Loucy (cell line): ENCODE measurements around the gene RPRM.

ENCODE experiments used
- H2AFZ ChIP-seq: fragments of 200-600 bp; sonication (generic); 2 replicates; pipeline ENCODE4 v1.6.0; 2016; ENCODE audit warnings: antibody characterized with exemption, mild to moderate bottlenecking, low read length, moderate library complexity
- H3F3A ChIP-seq: fragments of 200-600 bp; 2 replicates; pipeline ENCODE4 v1.6.0; 2016; ENCODE audit warnings: antibody characterized with exemption, low read depth, mild to moderate bottlenecking
- H3K27me3 ChIP-seq: fragments of 200-600 bp; sonication (generic); 2 replicates; pipeline ENCODE4 v1.6.1; 2014; ENCODE audit warnings: low read length, mild to moderate bottlenecking; ENCODE audit not compliant: insufficient read depth, poor library complexity, severe bottlenecking
- H3K36me3 ChIP-seq: fragments of 200-600 bp; sonication (generic); 2 replicates; pipeline ENCODE4 v1.6.1; 2016; ENCODE audit warnings: low read length; ENCODE audit not compliant: insufficient read depth
- H3K4me1 ChIP-seq: fragments of 200-600 bp; sonication (generic); 2 replicates; pipeline ENCODE4 v1.5.1; 2014; ENCODE audit warnings: low read length, mild to moderate bottlenecking; ENCODE audit not compliant: insufficient read depth, poor library complexity, severe bottlenecking
- H3K4me2 ChIP-seq: fragments of 200-600 bp; sonication (generic); 2 replicates; pipeline ENCODE4 v1.6.0; 2014; ENCODE audit warnings: antibody characterized with exemption, low read length, low read depth, mild to moderate bottlenecking; ENCODE audit not compliant: poor library complexity, severe bottlenecking
- H3K4me3 ChIP-seq: fragments of 200-600 bp; sonication (generic); 2 replicates; pipeline ENCODE4 v1.5.1; 2014; ENCODE audit warnings: low read length, mild to moderate bottlenecking, mixed read lengths; ENCODE audit not compliant: poor library complexity, severe bottlenecking
- H3K79me2 ChIP-seq: fragments of 200-600 bp; sonication (generic); 2 replicates; pipeline ENCODE4 v1.6.1; 2014; ENCODE audit warnings: low read length; ENCODE audit not compliant: insufficient read depth
- H3K9ac ChIP-seq: fragments of 200-600 bp; sonication (generic); 2 replicates; pipeline ENCODE4 v1.6.0; 2014; ENCODE audit warnings: mild to moderate bottlenecking, low read depth, low read length, moderate library complexity; ENCODE audit not compliant: poor library complexity, severe bottlenecking
- H3K9me2 ChIP-seq: fragments of 200-600 bp; sonication (generic); replicated peaks from 2 replicates; pipeline ENCODE4 v1.6.1; 2016; ENCODE audit warnings: low read depth, low read length, mixed read lengths
- H3K9me3 ChIP-seq: fragments of 200-600 bp; sonication (generic); 2 replicates; pipeline ENCODE4 v1.6.1; 2014; ENCODE audit warnings: mild to moderate bottlenecking, antibody characterized with exemption, low read length, low read depth; ENCODE audit not compliant: insufficient read depth
- H4K20me1 ChIP-seq: fragments of 200-600 bp; sonication (generic); 2 replicates; pipeline ENCODE4 v1.6.0; 2014; ENCODE audit warnings: antibody characterized with exemption, low read length, mild to moderate bottlenecking; ENCODE audit not compliant: insufficient read depth, poor library complexity, severe bottlenecking
- EZH2phosphoT487 ChIP-seq: fragments of 200-600 bp; IDR thresholded peaks from 2 replicates; pipeline ENCODE4 v1.6.1; 2018; ENCODE audit warnings: antibody characterized with exemption, mild to moderate bottlenecking, moderate library complexity, borderline replicate concordance
- TF ChIP-seq, protein P1 (sequence below): fragments of 200-600 bp; sonication (generic); conservative IDR thresholded peaks from 2 replicates; pipeline ENCODE4 v1.5.1; 2014; ENCODE audit warnings: mild to moderate bottlenecking, antibody characterized with exemption, low read length

Gene RPRM

DNA sequence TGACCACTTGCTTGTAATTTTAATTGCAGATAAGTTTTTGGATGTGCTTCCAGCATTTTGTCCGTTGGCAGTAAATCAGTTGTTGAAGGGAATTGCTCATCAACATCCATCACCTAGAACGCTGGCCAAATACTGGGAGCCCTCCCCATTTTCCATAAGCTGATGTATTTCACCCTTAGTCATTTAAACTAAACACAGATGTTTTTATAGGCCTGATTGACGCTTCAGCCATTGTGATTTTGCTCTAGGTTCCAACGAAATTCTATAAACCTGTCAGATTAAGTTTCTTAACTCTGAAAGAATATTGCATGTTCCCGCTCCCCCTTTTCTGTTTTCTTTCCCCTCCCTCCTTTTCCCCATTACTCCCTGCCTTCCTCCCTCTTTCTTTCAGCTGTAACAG lies 1.0 kb upstream of the RPRM start:
- no peak overlapping the region for H3K4me2 ChIP-seq

DNA sequence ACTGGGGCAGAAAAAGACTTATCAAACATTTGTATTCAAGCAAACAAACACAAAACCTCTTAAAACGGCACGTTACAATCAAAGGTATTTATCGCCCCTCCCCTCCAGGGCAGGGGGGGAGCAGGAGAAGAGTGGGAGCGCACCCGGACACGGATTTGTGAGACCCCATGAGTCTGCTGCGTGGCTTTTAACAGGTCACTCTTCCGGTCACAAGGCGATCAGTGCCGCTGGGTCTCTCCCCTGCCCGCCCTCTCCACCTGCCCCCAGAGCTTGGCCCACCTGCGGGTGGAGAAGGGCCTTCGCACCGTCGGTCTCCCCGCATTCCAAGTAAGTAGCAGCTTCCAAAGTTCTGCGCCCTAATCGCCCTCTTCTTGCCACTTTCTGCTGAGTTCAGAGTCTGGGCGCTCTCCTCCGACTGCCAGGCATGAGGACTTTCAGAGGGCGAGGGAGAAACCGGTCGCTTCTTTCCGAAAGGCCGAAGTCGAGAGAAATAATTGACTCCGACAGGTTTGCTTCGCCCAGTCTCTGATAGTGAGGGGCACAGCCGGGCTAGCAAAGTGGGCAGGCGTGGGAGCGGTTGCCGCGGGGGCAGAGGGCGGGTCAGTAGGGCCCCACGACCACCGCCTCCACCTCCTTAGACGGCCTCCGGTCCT lies 800 bp downstream of the RPRM start:
- Histone ChIP-seq H3K9me2 (no peaks in the 10 kb centered on the region), H3K9me3 (no peaks in the 10 kb centered on the region; the same call in 1 of the 2 replicates), H4K20me1 (no peaks in the 10 kb centered on the region), H3K36me3 (no peaks in the 10 kb centered on the region), H3K4me2 (no peak overlapping the region), H3K27me3 (no peaks in the 10 kb centered on the region), H3K4me3 (no peak overlapping the region), H3K79me2 (no peaks in the 10 kb centered on the region), H3K4me1 (no peaks in the 10 kb centered on the region), H3F3A (no peaks in the 10 kb centered on the region), H2AFZ (no peak overlapping the region), H3K9ac (no peak overlapping the region)
- TF ChIP-seq EZH2phosphoT487: no peak
- TF ChIP-seq, protein P1, sequence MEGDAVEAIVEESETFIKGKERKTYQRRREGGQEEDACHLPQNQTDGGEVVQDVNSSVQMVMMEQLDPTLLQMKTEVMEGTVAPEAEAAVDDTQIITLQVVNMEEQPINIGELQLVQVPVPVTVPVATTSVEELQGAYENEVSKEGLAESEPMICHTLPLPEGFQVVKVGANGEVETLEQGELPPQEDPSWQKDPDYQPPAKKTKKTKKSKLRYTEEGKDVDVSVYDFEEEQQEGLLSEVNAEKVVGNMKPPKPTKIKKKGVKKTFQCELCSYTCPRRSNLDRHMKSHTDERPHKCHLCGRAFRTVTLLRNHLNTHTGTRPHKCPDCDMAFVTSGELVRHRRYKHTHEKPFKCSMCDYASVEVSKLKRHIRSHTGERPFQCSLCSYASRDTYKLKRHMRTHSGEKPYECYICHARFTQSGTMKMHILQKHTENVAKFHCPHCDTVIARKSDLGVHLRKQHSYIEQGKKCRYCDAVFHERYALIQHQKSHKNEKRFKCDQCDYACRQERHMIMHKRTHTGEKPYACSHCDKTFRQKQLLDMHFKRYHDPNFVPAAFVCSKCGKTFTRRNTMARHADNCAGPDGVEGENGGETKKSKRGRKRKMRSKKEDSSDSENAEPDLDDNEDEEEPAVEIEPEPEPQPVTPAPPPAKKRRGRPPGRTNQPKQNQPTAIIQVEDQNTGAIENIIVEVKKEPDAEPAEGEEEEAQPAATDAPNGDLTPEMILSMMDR: no peak

More for the DNA sequence above, 1.0 kb upstream of the RPRM start:
- H3K9me3 ChIP-seq: no peaks in the 10 kb centered on the region; the same call in 1 of the 2 replicates
- H3K9ac ChIP-seq: no peak overlapping the region
- H3K79me2 ChIP-seq: no peaks in the 10 kb centered on the region
- H3K4me3 ChIP-seq: no peak overlapping the region
- no peaks in the 10 kb centered on the region for H4K20me1 ChIP-seq
- no peak overlapping the region for H2AFZ ChIP-seq
- H3K4me1 ChIP-seq: no peaks in the 10 kb centered on the region
- no peaks in the 10 kb centered on the region for H3K36me3 ChIP-seq
- H3K27me3 ChIP-seq: no peaks in the 10 kb centered on the region
- H3K9me2 ChIP-seq: no peaks in the 10 kb centered on the region
- H3F3A ChIP-seq: no peaks in the 10 kb centered on the region
- TF ChIP-seq, protein P1: no peak
- no peak for TF ChIP-seq EZH2phosphoT487

DNA sequence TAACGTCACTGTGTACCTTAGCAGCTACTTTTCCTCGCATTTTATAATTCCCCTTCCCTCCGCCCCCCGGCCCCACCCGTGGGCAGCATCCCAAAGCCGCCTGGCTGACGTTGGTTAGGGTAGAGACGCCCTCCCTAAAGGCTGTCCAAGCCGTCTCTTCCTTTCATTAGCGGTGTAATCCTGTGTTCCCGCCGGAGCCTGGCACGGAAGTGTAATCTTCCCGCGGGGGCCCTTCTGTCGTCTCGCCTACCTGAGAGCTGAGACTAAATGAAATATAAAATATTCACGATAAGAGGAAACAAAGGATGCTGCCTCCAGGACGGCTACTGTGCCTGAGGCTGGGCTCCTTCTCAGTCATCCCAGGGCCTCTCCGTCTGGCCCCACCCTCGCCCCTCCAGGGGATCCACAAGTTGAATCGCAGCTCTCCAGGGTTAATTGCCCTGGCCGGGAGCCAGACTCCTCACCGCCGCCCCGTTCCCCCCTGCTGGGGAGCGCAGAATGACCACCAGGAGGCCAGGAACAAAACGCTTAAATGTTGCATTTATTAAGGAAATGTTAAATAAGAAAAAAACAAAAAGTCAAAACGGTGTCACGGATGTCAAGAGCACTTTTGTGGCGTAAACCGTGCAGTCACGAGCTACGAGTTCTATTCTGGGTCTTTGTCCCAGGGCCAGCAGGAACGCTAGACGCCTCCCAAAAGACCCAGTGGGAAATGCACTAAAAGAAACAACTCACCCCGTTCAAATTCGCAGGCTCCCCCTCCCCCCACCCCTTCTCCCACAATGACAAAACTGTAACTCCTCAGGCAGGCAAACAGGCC lies 1.5 kb downstream of the RPRM start:
- no peaks in the 10 kb centered on the region for H3K27me3 ChIP-seq
- no peaks in the 10 kb centered on the region for H3K9me2 ChIP-seq
- no peak overlapping the region for H3K4me3 ChIP-seq
- H3K4me2 ChIP-seq: no peak overlapping the region
- H2AFZ ChIP-seq: no peak overlapping the region
- TF ChIP-seq, protein P1: no peak
- no peak for TF ChIP-seq EZH2phosphoT487
- H4K20me1 ChIP-seq: no peaks in the 10 kb centered on the region
- no peaks in the 10 kb centered on the region for H3K79me2 ChIP-seq
- H3F3A ChIP-seq: no peaks in the 10 kb centered on the region
- no peaks in the 10 kb centered on the region for H3K36me3 ChIP-seq
- no peaks in the 10 kb centered on the region; the same call in 1 of the 2 replicates for H3K9me3 ChIP-seq
- no peak overlapping the region for H3K9ac ChIP-seq
- no peaks in the 10 kb centered on the region for H3K4me1 ChIP-seq
